GM18511 (cell line): ENCODE measurements around the gene RETN.
"Not testable (repeated sequence)": the region's sequence is repeated elsewhere in the genome, so short reads cannot be mapped to it uniquely, and the experiment has no call there.

Source experiments
- ATAC-seq: cut with Tn5 transposase; IDR thresholded peaks from one replicate; pipeline ENCODE4 v1.9.1; 2021; ENCODE audit warnings: mild to moderate bottlenecking, moderate library complexity; ENCODE audit not compliant: unreplicated experiment

Gene RETN

DNA sequence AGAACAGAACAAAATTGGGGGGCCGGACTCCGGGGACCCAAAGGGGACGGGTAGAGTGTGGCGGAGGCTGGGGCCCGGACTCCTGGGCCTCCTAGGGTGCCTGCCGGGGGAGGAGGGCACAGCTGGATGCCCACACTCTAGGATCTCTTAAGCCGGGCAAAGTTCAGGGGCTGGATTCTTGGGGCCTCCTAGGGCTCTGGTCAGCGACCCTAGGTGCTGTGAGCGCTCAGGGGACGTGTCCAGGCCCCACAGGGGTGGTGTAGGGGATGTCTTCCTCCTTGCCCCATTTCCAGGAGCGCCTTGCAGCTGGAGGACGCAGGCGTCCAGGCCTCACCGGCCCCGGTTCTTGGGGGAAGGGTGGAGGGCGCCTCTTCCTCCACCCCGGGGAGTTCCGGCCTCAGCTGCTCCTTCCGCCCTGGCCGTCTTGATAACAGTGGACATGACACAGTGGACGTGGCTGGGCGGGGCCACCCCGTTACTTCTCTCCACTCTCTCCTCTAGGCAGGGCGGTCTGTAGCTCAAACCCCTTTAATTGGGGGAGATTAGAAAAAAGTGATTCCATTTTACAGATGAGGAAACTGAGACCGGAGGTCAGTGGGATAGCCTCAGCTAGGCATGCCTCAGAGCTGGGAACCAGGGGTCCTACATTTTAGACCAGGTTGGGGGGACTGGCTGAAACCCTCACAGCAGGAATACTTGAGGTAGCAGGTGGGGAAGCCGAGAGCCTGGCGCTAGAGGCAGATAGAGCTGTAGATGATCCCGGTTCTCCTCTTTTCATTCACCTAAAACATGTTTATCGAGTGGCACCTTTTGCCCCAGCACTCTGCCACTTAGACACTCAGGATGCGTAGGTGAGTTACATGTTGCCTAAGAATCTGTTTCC lies 31.2 kb upstream of the RETN start:
- ATAC-seq = peak; percentile 6

DNA sequence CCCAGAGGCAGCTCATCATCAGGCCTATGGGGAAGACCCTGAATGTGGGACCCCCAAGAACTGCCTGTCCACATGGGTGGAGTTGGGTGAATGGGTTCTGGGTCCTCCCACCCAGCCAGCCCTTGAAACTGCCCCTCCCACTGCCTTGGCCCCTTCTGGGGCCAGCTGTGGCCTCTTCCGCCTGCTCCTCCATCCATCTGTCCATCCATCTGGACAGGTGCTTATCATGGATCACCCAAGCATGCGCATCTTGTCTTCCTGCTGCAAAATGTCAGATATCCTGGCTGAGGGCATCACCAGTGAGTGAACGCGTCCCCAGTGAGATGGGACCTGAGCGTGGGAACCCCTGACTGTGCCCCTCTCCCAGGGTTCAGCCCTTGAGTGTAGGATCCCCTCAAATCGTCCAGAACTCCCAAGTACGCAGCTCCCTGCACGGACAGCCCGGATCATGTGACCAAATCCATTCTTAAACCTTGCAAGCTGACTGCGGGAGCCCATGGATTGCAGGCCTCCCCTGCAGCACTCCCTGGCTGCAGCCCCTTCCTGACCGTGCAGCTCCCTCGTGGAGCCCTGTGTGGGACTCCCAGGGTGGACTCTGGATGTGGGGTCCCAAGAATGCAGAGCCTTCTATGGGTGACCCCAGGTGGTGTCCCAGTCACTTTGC lies 29.9 kb upstream of the RETN start:
- ATAC-seq = no peak

DNA sequence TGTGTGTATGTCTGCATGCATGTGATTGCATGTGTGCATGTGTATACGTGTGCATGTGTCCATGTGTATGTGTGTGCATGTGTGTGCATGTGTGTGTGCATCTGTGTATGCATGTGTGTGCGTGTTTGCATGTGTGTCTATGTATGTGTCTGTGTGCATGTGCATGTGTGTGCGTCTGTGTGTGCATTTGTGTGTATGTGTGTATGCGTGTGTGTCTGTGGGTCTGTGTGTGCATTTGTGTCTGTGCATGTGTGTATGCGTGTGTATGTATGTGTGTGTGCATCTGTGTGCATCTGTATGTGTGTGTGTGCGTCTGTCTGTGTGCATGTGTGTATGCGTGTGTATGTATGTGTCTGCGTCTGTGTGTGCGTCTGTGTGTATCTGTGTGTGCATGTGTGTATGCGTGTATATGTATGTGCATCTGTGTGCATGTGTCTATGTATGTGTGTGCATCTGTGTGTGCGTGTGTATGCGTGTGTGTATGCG lies 28.9 kb upstream of the RETN start:
- no peak for ATAC-seq

DNA sequence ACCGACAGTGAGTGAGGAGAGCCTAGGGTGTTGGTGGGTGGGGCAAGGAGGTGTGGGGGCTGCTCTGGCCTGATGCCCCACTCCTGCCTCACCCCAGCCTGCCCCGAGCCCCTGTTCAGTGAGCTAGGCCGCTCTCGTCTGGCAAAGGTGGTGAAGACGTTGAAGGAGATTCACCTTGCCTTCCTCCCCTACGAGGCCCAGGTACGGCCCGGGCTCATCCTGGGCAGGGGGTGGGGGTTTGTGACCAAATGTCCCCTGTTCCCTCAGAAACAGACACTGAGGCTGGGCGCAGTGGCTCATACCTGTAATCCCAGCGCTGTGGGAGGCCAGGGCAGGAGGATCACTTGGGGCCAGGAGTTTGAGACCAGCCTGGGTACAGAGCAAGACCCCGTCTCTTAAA lies 28.0 kb upstream of the RETN start:
- ATAC-seq = no peak

DNA sequence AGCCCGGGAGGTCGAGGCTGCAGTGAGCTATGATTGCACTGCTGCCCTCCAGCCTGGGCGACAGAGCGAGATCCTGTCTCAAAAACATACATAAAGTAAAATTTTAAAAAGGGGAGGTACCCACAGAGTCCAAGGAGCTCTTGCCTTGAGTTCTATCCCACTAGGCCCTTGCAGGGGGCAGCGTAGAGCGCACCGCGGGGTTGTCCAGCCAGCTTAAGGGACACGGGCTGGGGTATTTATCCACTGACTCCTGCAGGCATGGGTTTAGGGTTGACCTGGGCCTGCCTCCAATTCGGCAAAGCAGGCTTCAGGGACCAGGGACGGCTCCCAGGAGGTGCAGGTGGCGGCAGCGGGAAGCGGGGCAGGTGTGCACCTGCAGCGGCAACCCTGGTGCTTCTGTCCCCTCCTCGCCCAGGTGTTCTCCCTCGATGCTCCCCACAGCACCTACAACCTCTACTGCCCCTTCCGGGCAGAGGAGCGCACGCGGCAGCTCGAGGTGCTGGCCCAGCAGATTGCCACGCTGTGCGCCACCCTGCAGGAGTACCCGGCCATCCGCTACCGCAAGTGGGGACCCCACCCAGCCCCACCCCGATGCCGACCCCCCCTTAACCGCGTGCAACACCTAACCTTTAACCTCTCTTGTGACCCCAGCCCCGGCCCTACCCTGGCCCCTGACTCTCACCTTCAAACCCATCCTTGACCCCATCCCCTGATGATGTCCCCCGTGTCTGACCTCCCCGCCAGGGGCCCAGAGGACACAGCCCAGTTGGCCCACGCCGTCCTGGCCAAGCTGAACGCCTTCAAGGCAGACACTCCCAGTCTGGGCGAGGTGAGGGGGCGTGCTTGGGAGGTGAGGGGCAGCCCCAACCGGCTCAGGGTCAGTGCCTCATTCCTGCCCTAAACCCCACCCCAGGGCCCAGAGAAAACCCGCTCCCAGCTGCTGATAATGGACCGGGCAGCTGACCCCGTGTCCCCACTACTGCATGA lies 27.3 kb upstream of the RETN start:
- no peak for ATAC-seq

DNA sequence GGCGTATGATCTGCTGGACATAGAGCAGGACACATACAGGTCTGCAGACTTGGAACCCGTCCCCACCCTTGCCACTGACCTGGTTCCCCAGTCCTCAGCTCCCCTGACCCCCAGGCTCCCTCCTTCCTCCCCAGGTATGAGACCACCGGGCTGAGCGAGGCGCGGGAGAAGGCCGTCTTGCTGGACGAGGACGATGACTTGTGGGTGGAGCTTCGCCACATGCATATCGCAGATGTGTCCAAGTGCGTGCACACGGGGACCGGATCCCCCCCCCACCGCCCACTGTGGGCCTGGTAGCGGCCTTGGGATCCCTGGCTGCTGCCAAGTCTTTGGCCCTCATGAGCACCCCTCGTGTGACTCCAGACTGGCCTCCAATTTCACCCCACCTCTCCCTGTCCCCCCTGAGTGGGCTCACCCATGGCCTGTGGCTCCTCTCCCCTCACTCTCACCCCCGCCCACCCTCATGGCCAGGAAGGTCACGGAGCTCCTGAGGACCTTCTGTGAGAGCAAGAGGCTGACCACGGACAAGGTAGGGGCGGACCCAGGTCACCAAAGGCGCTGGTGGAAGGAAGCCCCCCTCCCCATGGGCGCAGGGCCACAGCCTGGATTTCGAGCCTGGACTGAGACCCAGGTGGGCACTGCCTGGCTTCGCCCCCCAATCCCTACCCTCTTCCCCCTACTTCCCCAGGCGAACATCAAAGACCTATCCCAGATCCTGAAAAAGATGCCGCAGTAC lies 26.4 kb upstream of the RETN start:
- ATAC-seq = no peak

DNA sequence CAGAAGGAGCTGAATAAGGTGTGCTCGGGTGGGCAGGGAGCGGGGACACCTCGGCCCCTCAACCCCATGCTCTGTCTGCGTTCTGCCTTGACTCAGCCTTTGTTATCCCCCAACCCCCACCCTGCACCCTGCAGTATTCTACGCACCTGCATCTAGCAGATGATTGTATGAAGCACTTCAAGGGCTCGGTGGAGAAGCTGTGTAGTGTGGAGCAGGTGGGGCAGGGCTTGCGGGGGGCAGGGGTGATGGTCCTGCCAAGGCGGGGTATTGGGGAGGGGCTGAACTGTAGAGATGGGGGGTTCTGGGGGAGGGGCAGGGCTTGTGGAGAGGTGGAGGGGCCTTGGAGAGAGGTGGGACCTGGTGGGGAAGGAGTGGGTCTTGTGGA lies 25.8 kb upstream of the RETN start:
- no peak for ATAC-seq

DNA sequence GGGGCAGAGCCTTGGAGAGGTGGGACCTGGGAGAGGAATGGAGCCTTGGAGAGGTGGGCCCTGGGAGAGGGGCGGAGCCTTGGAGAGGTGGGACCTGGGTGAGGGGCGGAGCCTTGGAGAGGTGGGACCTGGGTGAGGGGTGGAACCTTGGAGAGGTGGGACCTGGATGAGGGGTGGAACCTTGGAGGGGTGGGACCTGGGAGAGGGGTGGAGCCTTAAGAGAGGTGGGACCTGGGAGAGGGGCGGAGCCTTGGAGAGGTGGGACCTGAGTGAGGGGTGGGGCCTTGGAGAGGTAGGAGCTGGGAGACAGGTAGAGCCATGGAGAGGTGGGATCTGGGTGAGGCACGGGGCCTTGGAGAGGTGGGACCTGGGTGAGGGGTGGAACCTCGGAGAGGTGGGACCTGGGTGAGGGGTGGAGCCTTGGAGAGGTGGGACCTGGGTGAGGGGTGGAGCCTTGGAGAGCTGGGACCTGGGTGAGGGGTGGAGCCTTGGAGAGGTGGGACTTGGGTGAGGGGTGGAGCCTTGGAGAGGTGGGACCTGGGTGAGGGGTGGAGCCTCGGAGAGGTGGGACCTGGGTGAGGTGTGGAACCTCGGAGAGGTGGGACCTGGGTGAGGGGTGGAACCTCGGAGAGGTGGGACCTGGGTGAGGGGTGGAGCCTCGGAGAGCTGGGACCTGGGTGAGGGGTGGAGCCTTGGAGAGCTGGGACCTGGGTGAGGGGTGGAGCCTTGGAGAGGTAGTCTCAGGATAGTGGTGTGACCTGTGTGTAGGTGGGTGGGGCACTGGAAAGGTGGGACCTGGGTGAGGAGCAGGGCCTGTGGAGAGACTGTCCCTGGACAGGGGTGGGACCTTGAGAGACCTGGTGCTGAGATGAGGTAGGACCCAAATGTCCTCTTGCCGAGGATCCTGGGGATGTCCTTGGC lies 25.0 kb upstream of the RETN start:
- not testable (repeated sequence) for ATAC-seq

DNA sequence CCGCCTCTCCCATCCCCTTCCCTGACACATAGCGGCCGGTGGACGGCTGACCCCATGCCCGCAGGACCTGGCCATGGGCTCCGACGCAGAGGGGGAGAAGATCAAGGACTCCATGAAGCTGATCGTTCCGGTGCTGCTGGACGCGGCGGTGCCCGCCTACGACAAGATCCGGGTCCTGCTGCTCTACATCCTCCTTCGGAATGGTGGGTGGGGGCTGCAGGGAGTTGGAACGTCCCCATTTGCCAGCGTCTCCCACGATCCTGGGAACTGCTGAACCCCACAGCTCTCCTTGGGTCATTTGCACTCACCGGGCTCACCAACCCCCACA lies 24.3 kb upstream of the RETN start:
- no peak for ATAC-seq

DNA sequence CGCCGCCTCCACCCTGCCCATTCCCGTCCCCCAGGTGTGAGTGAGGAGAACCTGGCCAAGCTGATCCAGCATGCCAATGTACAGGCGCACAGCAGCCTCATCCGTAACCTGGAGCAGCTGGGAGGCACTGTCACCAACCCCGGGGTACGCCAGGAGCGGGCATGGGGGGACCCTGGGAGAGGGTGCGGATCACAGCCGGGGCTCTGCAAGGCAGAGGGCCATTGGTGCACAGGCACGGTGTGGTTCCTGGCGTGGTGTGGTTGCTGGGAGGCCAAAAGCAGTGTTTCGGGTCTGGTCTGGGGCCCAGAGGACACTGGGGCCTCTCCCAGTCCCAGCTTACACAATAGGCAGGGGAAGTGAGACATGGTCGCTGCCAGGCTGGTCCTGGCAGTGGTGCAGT lies 23.7 kb upstream of the RETN start:
- no peak for ATAC-seq

DNA sequence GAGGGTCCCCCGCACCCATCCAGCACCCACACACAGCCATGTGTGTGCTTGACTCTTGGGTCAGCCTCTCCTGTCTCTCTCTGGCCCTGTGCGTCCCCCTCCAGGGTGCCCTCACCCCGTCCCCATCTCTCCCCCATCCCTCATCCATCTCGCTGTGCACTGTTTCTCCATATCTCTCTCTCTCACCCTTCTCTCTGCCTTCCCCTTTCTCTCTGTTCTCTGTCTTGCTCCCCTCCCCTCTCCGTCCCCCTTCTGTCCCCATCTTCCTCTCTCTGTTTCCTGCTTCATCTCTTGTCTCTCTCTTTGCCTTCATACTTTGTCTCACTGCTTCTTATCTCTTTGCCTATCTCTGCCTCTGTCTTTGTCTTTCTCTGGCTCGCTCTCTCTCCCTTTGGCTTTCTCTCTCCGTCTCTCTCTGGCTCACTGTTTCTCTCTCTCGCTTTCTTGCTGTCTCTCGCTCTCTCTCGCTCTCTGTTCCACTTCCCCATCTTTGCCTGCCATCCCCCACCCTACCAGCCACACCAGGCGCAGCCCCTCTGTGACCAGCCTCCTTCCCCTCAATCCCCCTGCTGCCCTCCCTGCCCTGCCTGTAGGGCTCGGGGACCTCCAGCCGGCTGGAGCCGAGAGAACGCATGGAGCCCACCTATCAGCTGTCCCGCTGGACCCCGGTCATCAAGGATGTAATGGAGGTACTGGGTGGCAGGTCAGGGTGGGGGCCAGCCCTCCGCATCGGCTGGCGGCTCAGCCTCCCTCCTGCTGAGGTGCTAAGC lies 23.0 kb upstream of the RETN start:
- no peak for ATAC-seq

DNA sequence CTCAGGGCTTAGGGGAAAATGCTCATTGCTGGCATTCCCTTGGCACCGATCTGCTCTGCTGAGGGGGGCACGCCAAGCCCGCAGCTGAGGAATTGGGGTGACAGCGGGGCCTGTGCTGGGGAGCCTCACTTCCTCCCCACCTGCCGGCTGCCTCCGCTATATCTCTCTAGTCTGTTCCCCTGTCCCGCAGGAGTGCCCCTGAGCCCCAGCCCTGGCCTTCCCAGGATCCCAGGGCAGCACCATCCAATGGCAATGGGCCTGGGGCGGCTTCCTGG lies 22.5 kb upstream of the RETN start:
- ATAC-seq = no peak

DNA sequence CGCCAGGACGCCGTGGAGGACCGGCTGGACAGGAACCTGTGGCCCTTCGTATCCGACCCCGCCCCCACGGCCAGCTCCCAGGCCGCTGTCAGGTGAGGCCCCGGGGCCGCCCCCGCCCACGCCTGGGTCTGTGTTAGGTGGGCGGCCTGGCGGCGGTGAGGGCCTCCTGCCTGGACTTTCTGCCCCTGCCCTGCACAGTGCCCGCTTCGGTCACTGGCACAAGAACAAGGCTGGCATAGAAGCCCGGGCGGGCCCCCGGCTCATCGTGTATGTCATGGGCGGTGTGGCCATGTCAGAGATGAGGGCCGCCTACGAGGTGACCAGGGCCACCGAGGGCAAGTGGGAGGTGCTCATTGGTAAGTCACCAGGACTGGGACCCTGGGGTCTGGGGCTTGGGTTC lies 21.7 kb upstream of the RETN start:
- ATAC-seq = no peak

DNA sequence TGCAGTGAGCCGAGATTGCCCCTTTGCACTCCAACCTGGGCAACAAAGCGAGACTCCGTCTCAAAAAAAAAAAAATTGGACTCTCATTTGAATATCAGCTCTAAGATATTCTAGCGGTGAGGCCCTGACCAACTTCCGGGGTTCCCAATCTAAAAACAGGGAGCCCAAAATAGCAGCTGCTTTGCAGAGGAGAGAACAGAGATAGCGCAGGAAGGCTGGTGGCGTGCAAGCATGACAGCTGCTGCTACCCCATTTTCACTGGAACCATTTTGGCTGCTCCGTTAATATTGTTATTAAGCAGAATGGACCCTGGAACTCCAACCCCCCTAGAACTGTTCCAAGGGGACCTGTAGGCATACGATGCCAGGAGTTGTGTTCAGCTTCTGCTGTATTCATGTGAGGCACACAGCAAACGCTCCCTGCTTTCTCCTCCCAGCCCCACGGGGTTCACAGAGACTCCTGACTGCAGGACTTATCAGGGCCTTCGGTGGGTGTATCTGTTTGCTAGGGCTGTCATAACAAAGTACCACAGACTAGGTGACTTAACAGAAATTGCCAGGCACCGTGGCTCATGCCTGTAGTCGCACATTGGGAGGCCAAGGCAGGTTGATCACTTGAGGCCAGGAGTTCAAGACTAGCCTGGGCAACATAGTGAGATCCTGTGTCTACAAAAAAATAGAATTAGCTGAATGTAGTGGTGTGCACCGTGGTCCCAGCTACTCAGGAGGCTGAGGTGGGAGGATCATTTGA lies 20.4 kb upstream of the RETN start:
- no peak for ATAC-seq

DNA sequence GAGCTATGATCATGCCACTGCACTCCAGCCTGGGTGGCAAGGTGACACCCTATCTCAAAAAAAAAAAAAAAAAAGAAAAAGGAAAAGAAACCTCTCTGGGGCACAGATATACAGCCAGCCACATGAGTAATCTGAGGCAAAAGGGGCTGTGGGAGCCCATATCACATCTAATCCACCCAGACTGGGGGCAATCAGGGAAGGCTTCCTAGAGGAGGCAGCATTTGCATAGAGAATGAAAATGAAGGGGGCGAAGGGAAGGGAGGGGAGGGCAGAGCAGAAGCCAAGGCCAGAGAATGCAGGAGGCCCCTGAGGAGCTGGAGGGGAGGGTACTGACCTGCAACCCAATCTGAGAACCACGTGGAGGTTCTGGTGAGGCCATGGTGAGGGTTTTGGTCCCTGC lies 18.7 kb upstream of the RETN start:
- ATAC-seq = no peak

DNA sequence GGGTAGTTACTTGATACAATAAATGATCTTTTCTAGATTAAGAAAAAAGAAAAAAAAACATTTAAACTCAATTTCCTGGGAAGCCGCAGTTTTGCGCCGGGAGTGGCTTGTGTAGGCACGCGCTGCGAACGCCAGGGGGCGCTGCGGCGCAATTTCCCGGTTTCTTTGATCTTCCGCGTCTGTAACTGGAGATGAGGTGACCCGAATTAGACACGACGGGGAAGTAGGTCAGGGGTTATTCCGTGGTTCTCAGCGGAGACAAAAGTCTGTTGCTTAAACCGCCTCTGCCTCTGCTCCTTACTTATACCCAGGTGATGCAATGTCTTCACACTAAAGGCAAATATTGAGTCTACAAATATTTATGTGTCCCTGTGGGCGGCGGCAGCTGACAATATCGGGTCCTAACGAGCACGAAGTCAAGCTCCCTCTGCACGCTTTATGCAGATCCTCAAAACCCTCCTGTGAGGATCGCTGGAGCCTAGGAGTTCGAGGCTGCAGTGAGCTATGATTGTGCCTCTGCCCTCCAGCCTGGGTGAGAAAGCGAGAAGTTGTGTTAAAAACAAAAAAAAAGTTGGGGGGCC lies 16.7 kb upstream of the RETN start:
- no peak for ATAC-seq

DNA sequence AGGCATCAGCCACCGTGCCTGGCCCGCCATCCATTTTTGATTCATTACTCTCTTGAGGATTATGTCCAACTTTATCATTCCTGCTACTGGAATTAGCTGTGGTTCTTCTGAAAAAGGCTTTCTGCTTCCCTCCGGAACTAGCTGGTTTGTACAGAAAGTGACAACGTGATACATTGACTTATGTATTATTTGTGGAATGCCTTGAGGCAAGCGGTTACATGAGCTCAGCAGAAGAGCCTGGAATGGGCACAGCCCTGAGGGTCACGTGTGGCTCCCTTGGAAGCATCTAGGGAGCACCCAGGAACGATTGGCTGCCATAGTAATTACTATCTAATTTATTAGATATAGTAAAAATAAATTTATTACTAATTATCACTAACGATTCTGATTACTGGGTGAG lies 14.4 kb upstream of the RETN start:
- ATAC-seq = no peak

DNA sequence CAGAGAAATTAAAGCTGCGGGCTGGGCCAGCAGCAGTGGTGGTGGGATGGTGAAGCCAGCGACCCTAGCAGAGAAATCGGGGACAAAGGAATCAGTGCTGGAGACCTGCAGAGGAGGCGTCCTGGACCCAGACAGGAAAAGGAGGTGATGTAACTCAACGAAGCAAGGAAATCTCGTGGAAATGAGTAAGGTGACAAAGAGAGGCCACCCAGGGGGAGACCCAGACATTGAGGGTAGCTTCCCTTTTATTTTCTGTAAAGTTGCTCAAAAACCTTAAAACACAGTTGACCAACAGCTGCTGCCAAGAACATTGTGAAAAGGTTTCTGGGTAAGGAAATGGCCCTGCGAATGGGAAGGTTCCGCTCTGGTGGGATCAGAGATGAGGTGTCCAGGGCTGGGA lies 13.3 kb upstream of the RETN start:
- ATAC-seq = no peak
